RCC 7860 (cell line): Measurements from ENCODE around the gene TBC1D3G.
"Not testable (repeated sequence)": the region's sequence is repeated elsewhere in the genome, so short reads cannot be mapped to it uniquely, and the experiment has no call there.

ENCODE experiments used
- DNase-seq: peaks from one replicate; pipeline ENCODE4 v3.0.0-alpha.2; 2015; ENCODE audit warnings: low spot score
- FAIRE-seq: peaks from 2 replicates; lab custom pipeline; 2012; peaks lifted over from hg19 to GRCh38; lab: Jason Lieb, UNC

TBC1D3G gene

DNA sequence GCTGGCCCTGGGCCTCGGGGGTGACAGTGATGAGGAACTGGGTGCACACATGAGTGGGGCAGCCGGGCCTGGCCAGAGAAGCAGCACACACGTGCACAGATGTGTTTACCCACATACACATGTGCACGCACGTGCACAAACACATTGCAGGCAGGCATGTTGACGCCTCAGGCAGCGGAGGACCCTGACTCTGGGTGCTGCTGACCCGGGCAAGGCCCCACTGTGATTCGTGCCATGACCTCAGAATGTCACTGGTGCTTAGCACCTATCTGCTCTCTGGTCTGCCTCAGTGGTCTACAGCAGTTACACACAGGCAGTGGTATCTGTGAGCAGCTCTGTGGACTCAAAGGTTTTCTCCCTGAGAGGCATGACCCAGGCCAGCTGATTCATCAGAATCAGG is at the start of gene TBC1D3G:
Gene TBC1D3G (plus strand): TSS at position 301 of the 400 bp plus-strand sequence. CDS start 1,528 bp downstream, outside the sequence.
- not testable (repeated sequence) for FAIRE-seq, DNase-seq

DNA sequence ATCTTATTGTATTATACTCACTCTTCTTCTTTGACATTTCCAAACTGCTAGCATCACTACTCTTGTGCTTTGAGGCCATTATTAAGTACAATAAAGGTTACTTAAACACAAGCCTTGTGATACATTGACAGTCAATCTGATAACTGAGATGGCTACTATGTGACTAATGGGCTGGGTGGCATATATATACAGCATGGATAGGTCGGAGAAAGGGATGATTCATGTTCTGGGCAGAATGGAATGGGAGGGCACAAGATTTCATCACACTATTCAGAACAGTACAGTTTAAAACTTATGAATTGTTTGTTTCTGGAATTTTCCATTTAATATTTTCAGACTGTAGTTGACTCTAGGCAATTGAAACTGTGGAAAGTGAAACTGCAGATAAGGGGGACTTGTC is 40.4 kb upstream of the TBC1D3G start:
- FAIRE-seq, DNase-seq: not testable (repeated sequence)

DNA sequence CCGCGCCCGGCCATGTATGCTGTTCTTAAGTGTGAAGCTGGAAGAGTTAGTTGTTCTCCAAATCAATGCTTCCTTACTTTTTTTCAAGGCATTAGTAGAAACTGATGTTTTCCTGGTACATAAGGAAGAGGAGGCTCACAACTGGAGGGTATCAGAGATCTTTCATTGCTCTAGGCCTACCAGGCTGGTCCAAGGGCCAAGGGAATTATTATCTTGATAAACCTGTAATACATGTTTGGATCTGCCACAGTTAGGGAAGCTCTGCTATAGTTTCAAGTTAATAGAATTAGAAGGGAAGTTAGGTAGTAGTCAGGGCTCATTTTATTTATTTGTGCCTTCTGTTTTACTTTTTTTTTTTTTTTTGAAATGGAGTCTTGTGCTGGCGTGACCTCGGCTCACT is 39.5 kb upstream of the TBC1D3G start:
- not testable (repeated sequence) for DNase-seq, FAIRE-seq

DNA sequence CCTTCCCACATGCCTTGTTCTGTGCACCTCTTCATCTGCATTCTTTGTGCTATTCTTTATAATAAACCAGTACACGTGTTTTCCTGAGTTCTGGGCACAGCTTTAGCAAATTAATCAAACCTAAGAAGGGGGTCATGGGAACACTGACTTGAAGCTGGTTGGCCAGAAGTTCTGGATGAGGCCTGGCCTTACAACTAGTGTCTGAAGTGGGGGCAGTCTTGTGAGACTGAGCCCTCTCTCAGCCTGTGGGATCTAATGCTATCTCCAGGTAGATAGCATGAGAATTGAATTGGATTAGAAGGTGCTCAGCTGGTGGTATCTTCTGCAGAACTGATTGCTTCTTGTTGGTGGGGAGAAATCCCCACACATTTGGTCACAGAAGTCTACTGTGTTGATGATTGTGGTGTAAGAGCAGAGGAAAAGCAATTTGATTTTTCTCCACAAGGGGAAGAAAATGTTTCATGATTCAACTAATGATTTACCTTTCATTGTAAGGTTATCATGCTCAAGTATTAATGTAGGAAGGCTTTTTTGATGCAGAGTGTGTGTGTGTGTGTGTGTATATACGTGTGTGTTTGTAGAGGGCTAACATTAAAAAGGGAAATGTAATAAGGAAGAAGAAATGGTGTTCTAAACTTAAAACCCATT is 33.6 kb upstream of the TBC1D3G start:
- DNase-seq, FAIRE-seq: not testable (repeated sequence)

DNA sequence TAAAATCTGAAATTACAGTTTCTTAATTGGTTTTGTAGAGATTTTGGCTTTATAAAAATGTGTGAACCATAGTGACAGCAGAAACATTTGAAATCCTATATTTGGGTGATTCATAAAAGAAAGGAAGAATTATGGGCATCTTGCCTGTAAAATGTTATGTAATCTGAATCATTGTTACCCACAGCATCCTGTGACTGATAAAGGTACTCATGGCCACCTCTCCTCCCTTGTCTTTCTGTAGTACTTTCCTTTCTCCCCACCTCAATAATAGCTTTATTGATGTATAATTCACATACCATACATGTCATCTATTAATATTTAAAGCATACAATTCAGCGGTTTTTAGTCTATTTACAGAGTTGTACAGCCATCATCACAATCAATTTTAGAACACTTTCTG is 28.5 kb upstream of the TBC1D3G start:
- not testable (repeated sequence) for FAIRE-seq, DNase-seq

DNA sequence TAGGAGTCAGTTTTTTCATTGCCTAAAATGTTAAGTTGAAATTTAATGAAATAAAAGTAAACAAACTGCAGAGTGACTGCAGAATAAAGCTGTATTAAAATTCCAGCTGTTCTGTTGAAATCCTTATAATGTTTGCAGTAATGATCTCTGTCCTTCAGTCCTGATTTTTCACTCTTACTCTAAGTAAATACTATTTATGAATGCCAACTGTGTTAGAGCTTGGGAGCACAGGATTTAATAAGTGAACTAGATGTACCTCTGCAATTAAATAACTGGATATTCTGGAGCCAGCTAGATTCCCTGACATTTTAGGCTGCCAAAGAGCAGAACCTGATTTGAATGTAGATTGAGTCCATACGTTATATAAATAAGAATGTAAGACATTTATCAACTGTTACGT is 7.9 kb upstream of the TBC1D3G start:
- FAIRE-seq, DNase-seq: not testable (repeated sequence)

DNA sequence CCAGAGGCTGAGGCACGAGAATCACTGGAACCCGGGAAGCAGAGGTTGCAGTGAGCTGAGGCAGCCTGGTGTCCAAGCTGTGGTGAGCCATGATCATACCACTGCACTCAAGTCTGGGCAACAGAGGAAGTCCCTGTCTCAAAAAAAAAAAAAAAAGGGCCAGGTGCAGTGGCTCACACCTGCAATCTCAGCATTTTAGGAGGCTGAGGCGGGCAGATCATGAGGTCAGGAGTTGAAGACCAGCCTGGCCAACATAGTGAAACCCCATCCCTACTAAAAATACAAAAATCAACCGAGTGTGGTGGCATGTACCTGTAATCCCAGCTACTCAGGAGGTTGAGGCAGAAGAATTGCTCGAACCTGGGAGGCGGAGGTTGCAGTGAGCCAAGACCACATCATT is 38.8 kb downstream of the TBC1D3G start:
- not testable (repeated sequence) for FAIRE-seq

DNA sequence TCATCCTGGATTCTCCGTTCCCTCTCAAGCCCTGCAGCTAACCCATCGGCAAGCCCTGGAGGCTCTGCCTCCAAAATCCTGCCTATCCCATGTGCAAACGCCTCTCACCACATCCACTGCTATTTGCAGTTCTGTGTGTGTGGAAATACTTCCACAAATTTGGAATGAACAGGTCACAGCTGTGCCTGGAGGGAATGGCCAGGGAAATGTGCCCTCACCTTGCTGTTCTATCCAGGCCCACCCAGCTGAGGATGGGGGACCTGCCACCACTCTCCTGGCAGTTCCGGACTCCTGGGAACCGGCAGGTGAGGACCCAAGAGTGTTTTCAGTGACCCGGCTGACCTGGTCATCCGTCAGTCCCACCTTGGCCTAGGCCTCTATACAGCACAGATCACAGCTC is 52.3 kb downstream of the TBC1D3G start:
- FAIRE-seq = not testable (repeated sequence)

More for the DNA sequence above, 38.8 kb downstream of the TBC1D3G start:
- DNase-seq = not testable (repeated sequence)

More for the DNA sequence above, 52.3 kb downstream of the TBC1D3G start:
- not testable (repeated sequence) for DNase-seq
